ENCODE results near the gene MARCHF2. TPM values are rescaled to one million over a fixed set of nuclear protein-coding genes. Genes with fewer than 3 reads are reported as not detected.
"Not testable (repeated sequence)": the region's sequence is repeated elsewhere in the genome, so short reads cannot be mapped to it uniquely, and the experiment has no call there.

MARCHF2 gene
- total RNA-seq, 1 donor from 2014 or later: 42.5 TPM

DNA sequence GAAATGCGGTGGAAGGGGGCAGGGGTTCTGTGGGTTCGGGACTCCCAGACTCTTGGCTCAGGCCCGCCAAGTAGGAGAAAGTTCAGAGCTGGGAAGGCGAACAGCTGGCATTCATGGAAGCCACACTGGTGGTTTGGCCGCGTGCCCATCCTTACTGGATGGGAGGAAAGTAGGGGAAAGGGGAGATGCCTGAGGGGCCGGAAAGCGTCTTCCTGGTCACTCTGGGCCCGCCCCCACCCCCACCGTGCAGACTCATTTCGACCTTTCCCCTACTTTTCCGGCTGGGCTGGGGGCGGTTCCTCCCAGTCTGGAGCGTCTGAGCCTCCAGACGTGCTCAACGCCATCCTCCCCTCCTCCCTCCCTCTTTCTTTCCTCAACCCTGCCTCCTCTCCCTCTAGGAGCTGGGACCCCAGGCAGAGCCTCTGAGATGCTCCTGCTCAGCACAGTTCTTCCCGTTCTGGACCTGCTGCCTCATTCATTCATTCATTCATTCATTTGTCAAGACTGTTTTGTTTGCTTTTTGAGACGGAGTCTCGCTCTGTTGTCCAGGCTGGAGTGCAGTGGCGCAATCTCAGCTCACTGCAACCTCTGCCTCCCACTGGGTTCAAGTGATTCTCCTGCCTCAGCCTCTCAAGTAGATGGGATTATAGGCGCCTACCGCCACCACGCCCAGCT lies 45.6 kb upstream of the MARCHF2 start:
- Mint-ChIP-seq H3K4me3 (ENCODE audit: unreplicated experiment) (peak overlapping the region; percentile 92), H3K27ac (ENCODE audit: unreplicated experiment) (peak overlapping the region; percentile 97), H3K9me3 (ENCODE audit: low read depth) (no peaks in the 10 kb centered on the region), H3K36me3 (ENCODE audit: low read depth) (peaks cover 9% of the 10 kb centered on the region), H3K4me1 (ENCODE audit: low read depth) (peaks cover 64% of the 10 kb centered on the region), H3K27me3 (ENCODE audit: low read depth) (no peaks in the 10 kb centered on the region)
- no peak for TF ChIP-seq CTCF (IDR thresholded peaks at IDR 0.05)
- DNase-seq (ENCODE audit: low spot score): peak; percentile 99

DNA sequence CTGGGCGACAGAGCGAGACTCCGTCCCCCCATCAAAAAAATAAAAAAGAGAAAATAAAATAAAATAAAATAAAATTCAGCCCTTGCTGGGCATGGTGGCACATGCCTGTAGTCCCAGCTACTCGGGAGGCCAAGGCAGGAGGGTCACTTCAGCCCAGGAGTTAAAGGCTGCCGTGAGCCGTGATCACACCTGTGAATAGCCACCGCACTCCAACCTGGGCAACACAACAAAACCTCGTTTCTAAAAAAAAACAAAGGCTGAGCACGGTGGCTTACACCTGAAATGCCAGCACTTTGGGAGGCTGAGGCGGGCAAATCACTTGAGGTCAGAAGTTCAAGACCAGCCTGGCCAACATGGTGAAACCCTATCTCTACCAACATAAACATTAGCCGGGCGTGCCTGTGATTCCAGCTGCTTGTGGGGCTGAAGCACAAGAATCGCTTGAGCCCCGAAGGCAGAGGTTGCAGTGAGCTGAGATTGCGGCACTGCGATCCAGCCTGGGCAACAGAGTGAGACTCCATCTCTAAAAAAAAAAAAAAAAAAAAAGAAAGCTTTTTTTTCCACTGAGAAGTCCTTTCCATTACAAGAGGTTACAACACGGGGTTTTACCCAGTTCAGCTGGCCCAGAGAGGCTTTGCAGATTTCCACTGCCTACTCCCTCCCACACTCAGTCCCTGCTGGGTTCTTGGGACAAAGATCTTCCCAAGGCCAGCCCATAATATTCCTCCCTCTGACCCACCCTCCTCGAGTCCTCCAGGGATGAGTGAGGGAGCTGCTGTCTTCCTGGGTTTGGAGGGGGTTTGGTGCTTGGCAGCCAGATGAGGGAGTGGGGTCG lies 42.7 kb upstream of the MARCHF2 start:
- Mint-ChIP-seq H3K36me3 (ENCODE audit: low read depth) (peaks cover 17% of the 10 kb centered on the region), H3K27me3 (ENCODE audit: low read depth) (no peaks in the 10 kb centered on the region), H3K4me3 (ENCODE audit: unreplicated experiment) (no peak overlapping the region), H3K9me3 (ENCODE audit: low read depth) (no peaks in the 10 kb centered on the region), H3K4me1 (ENCODE audit: low read depth) (peaks cover 56% of the 10 kb centered on the region), H3K27ac (ENCODE audit: unreplicated experiment) (peak overlapping the region; percentile 84)
- DNase-seq (ENCODE audit: low spot score): peak; percentile 49
- TF ChIP-seq CTCF (IDR thresholded peaks at IDR 0.05): no peak

- H3K4me1 Mint-ChIP-seq (ENCODE audit: low read depth): peaks cover 47% of the 10 kb centered on the region
- no peak overlapping the region for H3K4me3 Mint-ChIP-seq (ENCODE audit: unreplicated experiment)
- no peak for TF ChIP-seq CTCF (IDR thresholded peaks at IDR 0.05)
- no peaks in the 10 kb centered on the region for H3K9me3 Mint-ChIP-seq (ENCODE audit: low read depth)
- DNase-seq (ENCODE audit: low spot score): peak; percentile 85
- peak overlapping the region; percentile 84 for H3K27ac Mint-ChIP-seq (ENCODE audit: unreplicated experiment)
- peaks cover 15% of the 10 kb centered on the region for H3K36me3 Mint-ChIP-seq (ENCODE audit: low read depth)
- no peaks in the 10 kb centered on the region for H3K27me3 Mint-ChIP-seq (ENCODE audit: low read depth)
Measured at GRCh38 chr19:8371011-8371804, 41.9 kb upstream of the MARCHF2 start.

GRCh38 chr19:8373867-8374813 lies 39.0 kb upstream of the MARCHF2 start:
- Mint-ChIP-seq H3K4me3 (ENCODE audit: unreplicated experiment) (no peak overlapping the region), H3K4me1 (ENCODE audit: low read depth) (peaks cover 18% of the 10 kb centered on the region), H3K27ac (ENCODE audit: unreplicated experiment) (peak overlapping the region; percentile 42), H3K27me3 (ENCODE audit: low read depth) (no peaks in the 10 kb centered on the region), H3K9me3 (ENCODE audit: low read depth) (no peaks in the 10 kb centered on the region), H3K36me3 (ENCODE audit: low read depth) (peaks cover 12% of the 10 kb centered on the region)
- DNase-seq (ENCODE audit: low spot score): peak; percentile 74
- TF ChIP-seq CTCF (IDR thresholded peaks at IDR 0.05): no peak

- not testable (repeated sequence) for H3K9me3 Mint-ChIP-seq (ENCODE audit: low read depth); H3K27ac Mint-ChIP-seq (ENCODE audit: unreplicated experiment); H3K27me3 Mint-ChIP-seq (ENCODE audit: low read depth); H3K4me3 Mint-ChIP-seq (ENCODE audit: unreplicated experiment)
- H3K36me3 Mint-ChIP-seq (ENCODE audit: low read depth): peaks cover 14% of the 10 kb centered on the region
- DNase-seq (ENCODE audit: low spot score): peak; percentile 82
- H3K4me1 Mint-ChIP-seq (ENCODE audit: low read depth): peaks cover 13% of the 10 kb centered on the region
Measured at GRCh38 chr19:8375766-8376165, 37.3 kb upstream of the MARCHF2 start.

- peaks cover 13% of the 10 kb centered on the region for H3K36me3 Mint-ChIP-seq (ENCODE audit: low read depth)
- not testable (repeated sequence) for H3K27me3 Mint-ChIP-seq (ENCODE audit: low read depth); H3K9me3 Mint-ChIP-seq (ENCODE audit: low read depth); H3K27ac Mint-ChIP-seq (ENCODE audit: unreplicated experiment); H3K4me3 Mint-ChIP-seq (ENCODE audit: unreplicated experiment); H3K4me1 Mint-ChIP-seq (ENCODE audit: low read depth); DNase-seq (ENCODE audit: low spot score)
Measured at GRCh38 chr19:8376373-8376974, 36.6 kb upstream of the MARCHF2 start.

All from chondrocyte (in vitro differentiated cells).